SU-DHL-6 (cell line): Measurements from ENCODE around the gene COMT.

Source experiments
- CTCF ChIP-seq: fragments of 200-600 bp; sonication (generic); IDR thresholded peaks from one replicate; pipeline ENCODE4 v1.5.1; 2017; ENCODE audit warnings: antibody characterized with exemption, mild to moderate bottlenecking, low read length, moderate library complexity; ENCODE audit not compliant: insufficient read depth, poor library complexity, severe bottlenecking
- EZH2phosphoT487 ChIP-seq: fragments of 200-600 bp; sonication (generic), shearing (Covaris generic); conservative IDR thresholded peaks from 2 replicates; pipeline ENCODE4 v1.6.1; 2018; ENCODE audit warnings: mild to moderate bottlenecking, antibody characterized with exemption, low read length, moderate library complexity, mixed read lengths

- no peak for TF ChIP-seq CTCF
- TF ChIP-seq EZH2phosphoT487 = no peak
Observed at GRCh38 chr22:20018001-20018400, 76.4 kb downstream of the COMT start.
